B cell (primary cell): ENCODE data around the gene TMEM203. TPM values are rescaled to one million over a fixed set of nuclear protein-coding genes. Genes with fewer than 3 reads are reported as not detected.

ENCODE experiments used
- ATAC-seq: fragments of 200-7000 bp; cut with Tn5 transposase; one replicate; pipeline ENCODE4 v1.10.0; 2021; ENCODE audit warnings: low read depth, mild to moderate bottlenecking, moderate number of reproducible peaks, moderate library complexity
- CTCF ChIA-PET: fragments of 350-600 bp; sonication (Branson Sonifier 250); formaldehyde crosslinking; loops from one replicate; lab custom pipeline; 2021; ENCODE audit warnings: antibody characterized with exemption, inconsistent platforms; lab: Charles Lee
- POLR2A ChIA-PET: fragments of 350-600 bp; sonication (Branson Sonifier 250); formaldehyde crosslinking; loops from one replicate; lab custom pipeline; 2021; ENCODE audit warnings: antibody characterized with exemption; lab: Charles Lee
- DNase-seq: peaks from one replicate; pipeline ENCODE4 v3.0.0; 2013
- H2AFZ ChIP-seq: 2 replicates; pipeline ENCODE4 v1.6.1; 2012; ENCODE audit warnings: mild to moderate bottlenecking, low read depth, low read length; ENCODE audit not compliant: insufficient read depth, poor library complexity, severe bottlenecking
- H3K27ac ChIP-seq, 2 donors: 1 replicate in 1 of 2; 2 replicates in 1 of 2; pipeline ENCODE4 v1.5.1; 2012 to 2013; ENCODE audit warnings: low read length in 2 of 2, mild to moderate bottlenecking in 2 of 2, moderate library complexity in 1 of 2
- H3K27me3 ChIP-seq, 4 experiments: fragments of 200-600 bp in 1 of 4; sonication (generic) in 1 of 4; replicated peaks in 1 of 4; 1 replicate in 2 of 4; 2 replicates in 2 of 4; pipeline versions ENCODE4 v1.6.1 to v1.7.0; 2013 to 2016; ENCODE audit warnings: low read length in 3 of 4, mild to moderate bottlenecking in 2 of 4, mixed read lengths in 1 of 4, moderate library complexity in 1 of 4; ENCODE audit not compliant: insufficient read depth in 4 of 4, control insufficient read depth in 3 of 4; ENCODE audit errors: control extremely low read depth in 1 of 4
- H3K36me3 ChIP-seq, 2 experiments: replicated peaks in 1 of 2; 1 replicate in 1 of 2; 2 replicates in 1 of 2; pipeline versions ENCODE4 v1.6.1 to v1.7.1; 2013; ENCODE audit warnings: low read length in 1 of 2; ENCODE audit not compliant: insufficient read depth in 2 of 2, control insufficient read depth in 1 of 2; ENCODE audit errors: control extremely low read depth in 1 of 2, extremely low read depth in 1 of 2
- H3K4me1 ChIP-seq, 2 donors: fragments of 200-600 bp in 1 of 2; sonication (generic) in 1 of 2; 1 replicate in 1 of 2; 2 replicates in 1 of 2; pipeline versions ENCODE4 v1.5.1 to v1.6.1; 2013 to 2017; ENCODE audit warnings: low read length in 2 of 2; ENCODE audit not compliant: control insufficient read depth in 2 of 2, insufficient read depth in 2 of 2
- H3K4me2 ChIP-seq: replicated peaks from 2 replicates; pipeline ENCODE3; 2012; ENCODE audit warnings: mild to moderate bottlenecking, low read depth, low read length; ENCODE audit not compliant: poor library complexity, severe bottlenecking
- H3K4me3 ChIP-seq, 5 experiments: fragments of 200-600 bp in 1 of 5; sonication (generic) in 1 of 5; 1 replicate in 3 of 5; 2 replicates in 2 of 5; pipeline versions ENCODE4 v1.5.1 to v1.7.0; 2011 to 2016; ENCODE audit warnings: low read length in 4 of 5, mild to moderate bottlenecking in 4 of 5, low read depth in 2 of 5, control low read depth in 1 of 5, moderate library complexity in 1 of 5; ENCODE audit not compliant: insufficient read depth in 1 of 5; ENCODE audit errors: control extremely low read depth in 1 of 5, extremely low read depth in 1 of 5
- H3K79me2 ChIP-seq: fragments of 200-600 bp; sonication (generic); one replicate; pipeline ENCODE4 v1.6.0; 2016; ENCODE audit warnings: low read length; ENCODE audit not compliant: control insufficient read depth, insufficient read depth
- H3K9ac ChIP-seq: fragments of 200-600 bp; sonication (generic); 2 replicates; pipeline ENCODE4 v1.6.1; 2017; ENCODE audit warnings: mild to moderate bottlenecking, low read length, moderate library complexity
- H3K9me3 ChIP-seq, 3 donors: one replicate each; pipeline versions ENCODE4 v1.6.1 to v1.7.1; 2013; ENCODE audit warnings: low read length in 2 of 3; ENCODE audit not compliant: control insufficient read depth in 2 of 3, insufficient read depth in 1 of 3; ENCODE audit errors: control extremely low read depth in 1 of 3
- H4K20me1 ChIP-seq: 2 replicates; pipeline ENCODE4 v1.6.0; 2012; ENCODE audit warnings: mild to moderate bottlenecking, low read length; ENCODE audit not compliant: insufficient read depth, control insufficient read depth, poor library complexity, severe bottlenecking
- H3K27ac Mint-ChIP-seq: one replicate; pipeline ENCODE4 v1.8.0; 2021; ENCODE audit warnings: mixed read lengths
- H3K27me3 Mint-ChIP-seq: one replicate; pipeline ENCODE4 v1.8.0; 2021; ENCODE audit warnings: mixed read lengths
- H3K4me1 Mint-ChIP-seq: one replicate; pipeline ENCODE4 v1.8.0; 2021; ENCODE audit warnings: mixed read lengths
- H3K4me3 Mint-ChIP-seq: one replicate; pipeline ENCODE4 v1.8.0; 2021; ENCODE audit warnings: mixed read lengths
- H3K9me3 Mint-ChIP-seq: one replicate; pipeline ENCODE4 v1.8.0; 2022; ENCODE audit warnings: mixed read lengths; ENCODE audit not compliant: insufficient read depth
- CTCF ChIP-seq: fragments of 200-600 bp; IDR thresholded peaks from one replicate; pipeline ENCODE4 v1.8.0; 2022; ENCODE audit warnings: antibody characterized with exemption, mild to moderate bottlenecking
- EZH2 ChIP-seq: IDR thresholded peaks from 2 replicates; pipeline ENCODE4 v1.6.1; 2012; ENCODE audit warnings: borderline replicate concordance, low read depth, mild to moderate bottlenecking, moderate library complexity, low read length; ENCODE audit not compliant: insufficient read depth, poor library complexity, severe bottlenecking
- WGBS: methylation state at CpG from one replicate; pipeline ENCODE4 v1.1.5; 2013; ENCODE audit warnings: missing lambda C conversion rate; ENCODE audit not compliant: insufficient coverage; 5-methylcytosine and 5-hydroxymethylcytosine counted together
- intact Hi-C: fragments of 100-400 bp; cut with micrococcal nuclease; formaldehyde crosslinking; loops from one replicate; pipeline ENCODE4 v1.10.0; 2022
- polyA plus RNA-seq: library from polyadenylated mRNA; depleted of rRNA; stranded (reverse); fragments of >200 nt; gene quantifications from 2 replicates; pipeline ENCODE4 v1.2.3, GENCODE V29; 2012
- total RNA-seq, 2 donors: library from RNA; stranded (reverse); fragments of 120-200 nt in 1 of 2; gene quantifications; 1 replicate in 1 of 2; 2 replicates in 1 of 2; pipeline versions ENCODE4 v1.2.3 to v1.2.4, GENCODE V29; 2013 to 2022

The TMEM203 gene
- total and polyA plus RNA-seq, 2 donors (not counting 1 experiment from before 2014, with no cell fraction given) = 20.6 to 35.7 TPM

GRCh38 chr9:137228506-137228967, 23.1 kb upstream of the TMEM203 start:
- H3K4me1 Mint-ChIP-seq = peaks cover 7% of the 10 kb centered on the region
- POLR2A ChIA-PET = interaction anchor here (0.5 to 0.6 kb wide), 2 partner anchors 11 to 110 kb away, joined by 3 to 4 read pairs; no protein-coding TSS in a partner anchor
- 72% methylated on average over 26 of the region's 29 CpGs for WGBS

More at GRCh38 chr9:137228506-137228967, 23.1 kb upstream of the TMEM203 start:
- no peak overlapping the region for H2AFZ ChIP-seq
- no peak for ATAC-seq
- Mint-ChIP-seq H3K4me3 (no peak overlapping the region), H3K9me3 (no peaks in the 10 kb centered on the region), H3K27me3 (peaks cover 4% of the 10 kb centered on the region), H3K27ac (no peak overlapping the region)
- DNase-seq = no peak
- no peak overlapping the region for H3K4me3 ChIP-seq
- TF ChIP-seq EZH2 (no peak), CTCF (no peak)
- H3K4me1 ChIP-seq = peaks cover 8 to 19% of the 10 kb centered on the region in 2 donors
- no peak overlapping the region for H3K27ac ChIP-seq
- no peaks in the 10 kb centered on the region for H3K36me3 ChIP-seq
- no peaks in the 10 kb centered on the region for H3K9me3 ChIP-seq
- CTCF ChIA-PET = interaction anchor here (0.8 to 7.0 kb wide), 5 partner anchors 10 to 181 kb away, joined by 5 to 76 read pairs (median 7); partner anchors contain the start of genes ANAPC2, SSNA1 and TUBB4B
- peaks cover 0 to 35% (median 2%) of the 10 kb centered on the region in 4 experiments for H3K27me3 ChIP-seq
- H4K20me1 ChIP-seq = no peaks in the 10 kb centered on the region
- no peaks in the 10 kb centered on the region for H3K79me2 ChIP-seq
- H3K9ac ChIP-seq = no peak overlapping the region
- intact Hi-C loops = no loop called here
- no peak overlapping the region for H3K4me2 ChIP-seq
